AG09309 (cell line): Measurements from ENCODE around the gene ZNF592.

Experiments used
- DNase-seq: peaks from one replicate; pipeline ENCODE4 v3.0.0-alpha.2; 2010; ENCODE audit warnings: low read depth
- H3K4me3 ChIP-seq: 2 replicates; pipeline ENCODE4 v1.5.1; 2011; ENCODE audit warnings: mild to moderate bottlenecking, low read depth, low read length, moderate library complexity; ENCODE audit not compliant: control insufficient read depth
- CTCF ChIP-seq: IDR thresholded peaks from 2 replicates; pipeline ENCODE4 v1.5.1; 2011; ENCODE audit warnings: mild to moderate bottlenecking, low read depth, low read length, inconsistent platforms; ENCODE audit not compliant: insufficient read depth, control insufficient read depth; ENCODE audit errors: missing control alignments

Gene ZNF592

GRCh38 chr15:84835661-84836337 lies 87.4 kb downstream of the ZNF592 start:
- no peak for DNase-seq
- no peak for TF ChIP-seq CTCF
- no peak overlapping the region for H3K4me3 ChIP-seq

- no peak overlapping the region for H3K4me3 ChIP-seq
- TF ChIP-seq CTCF, result no peak
- no peak for DNase-seq
Measured at GRCh38 chr15:84836844-84837243, 88.5 kb downstream of the ZNF592 start.

GRCh38 chr15:84839714-84840113 lies 91.3 kb downstream of the ZNF592 start:
- no peak for DNase-seq
- no peak overlapping the region for H3K4me3 ChIP-seq
- no peak for TF ChIP-seq CTCF

GRCh38 chr15:84840255-84840654 lies 91.9 kb downstream of the ZNF592 start:
- no peak for DNase-seq
- no peak overlapping the region for H3K4me3 ChIP-seq
- no peak for TF ChIP-seq CTCF

GRCh38 chr15:84840741-84841429 lies 92.5 kb downstream of the ZNF592 start:
- no peak overlapping the region for H3K4me3 ChIP-seq
- no peak for TF ChIP-seq CTCF
- DNase-seq, result peak; percentile 49

- no peak overlapping the region for H3K4me3 ChIP-seq
- DNase-seq, result no peak
- TF ChIP-seq CTCF, result no peak
Measured at GRCh38 chr15:84842781-84843180, 94.4 kb downstream of the ZNF592 start.
